Daoy (cell line): ENCODE measurements around the gene GRHL1. TPM values are rescaled to one million over a fixed set of nuclear protein-coding genes. Genes with fewer than 3 reads are reported as not detected.
A peak's percentile ranks its signal among the peaks of the same experiment; 100 is the strongest.
"Not testable (repeated sequence)": the region's sequence is repeated elsewhere in the genome, so short reads cannot be mapped to it uniquely, and the experiment has no call there.

ENCODE experiments used
- DNase-seq: peaks from one replicate; pipeline ENCODE4 v3.0.0-alpha.2; 2015; ENCODE audit warnings: low read depth
- total RNA-seq: library from RNA; depleted of rRNA; stranded (reverse); fragments of >200 nt; shearing (Covaris generic); gene quantifications from 2 replicates; pipeline ENCODE4 v1.2.3, GENCODE V29; 2014; rRNA removed

The GRHL1 gene
- 2.2 TPM in 2 replicates for total RNA-seq

GRCh38 chr2:9951522-9952285 lies at the start of gene GRHL1:
Gene GRHL1 (plus strand): TSS chr2:9951693. CDS start chr2:9951834, 141 bp downstream.
- peak; percentile 97 for DNase-seq

GRCh38 chr2:9905413-9905812 lies 46.1 kb upstream of the GRHL1 start:
- no peak for DNase-seq

GRCh38 chr2:9907402-9907801 lies 44.1 kb upstream of the GRHL1 start:
- no peak for DNase-seq

GRCh38 chr2:9908639-9909038 lies 42.9 kb upstream of the GRHL1 start:
- DNase-seq = no peak

GRCh38 chr2:9909106-9909505 lies 42.4 kb upstream of the GRHL1 start:
- no peak for DNase-seq

GRCh38 chr2:9910699-9911098 lies 40.8 kb upstream of the GRHL1 start:
- no peak for DNase-seq

- no peak for DNase-seq
These were observed 39.0 kb upstream of the GRHL1 start for GRCh38 chr2:9912468-9912867.

- DNase-seq = peak; percentile 92
These were observed 37.0 kb upstream of the GRHL1 start for GRCh38 chr2:9914384-9915065.

GRCh38 chr2:9918275-9918674 lies 33.2 kb upstream of the GRHL1 start:
- no peak for DNase-seq

- DNase-seq = no peak
These were observed 32.0 kb upstream of the GRHL1 start for GRCh38 chr2:9919512-9919911.

GRCh38 chr2:9927020-9927419 lies 24.5 kb upstream of the GRHL1 start:
- not testable (repeated sequence) for DNase-seq

- no peak for DNase-seq
These were observed 14.2 kb upstream of the GRHL1 start for GRCh38 chr2:9937258-9937657.

GRCh38 chr2:9937968-9938367 lies 13.5 kb upstream of the GRHL1 start:
- no peak for DNase-seq

GRCh38 chr2:9939587-9940485 lies 11.7 kb upstream of the GRHL1 start:
- no peak for DNase-seq

GRCh38 chr2:9941196-9941995 lies 10.1 kb upstream of the GRHL1 start:
- DNase-seq = peak; percentile 65

GRCh38 chr2:9941996-9942390 lies 9.5 kb upstream of the GRHL1 start:
- no peak for DNase-seq

- no peak for DNase-seq
These were observed 7.1 kb upstream of the GRHL1 start for GRCh38 chr2:9944330-9944758.

- DNase-seq = no peak
These were observed 5.9 kb upstream of the GRHL1 start for GRCh38 chr2:9945596-9945995.

- no peak for DNase-seq
These were observed 5.4 kb upstream of the GRHL1 start for GRCh38 chr2:9946076-9946475.

- DNase-seq = no peak
These were observed 4.7 kb upstream of the GRHL1 start for GRCh38 chr2:9946818-9947217.

GRCh38 chr2:9948721-9949120 lies 2.8 kb upstream of the GRHL1 start:
- DNase-seq = no peak
